Hematopoietic multipotent progenitor cell treated with erythropoietin and hydrocortisone succinate and interleukin-3 and kit ligand, for 4 days (in vitro differentiated cells): ENCODE measurements around the gene ASTN2.

Source experiments
- DNase-seq: peaks from one replicate; pipeline ENCODE4 v3.0.0-alpha.2; 2015

Gene ASTN2

DNA sequence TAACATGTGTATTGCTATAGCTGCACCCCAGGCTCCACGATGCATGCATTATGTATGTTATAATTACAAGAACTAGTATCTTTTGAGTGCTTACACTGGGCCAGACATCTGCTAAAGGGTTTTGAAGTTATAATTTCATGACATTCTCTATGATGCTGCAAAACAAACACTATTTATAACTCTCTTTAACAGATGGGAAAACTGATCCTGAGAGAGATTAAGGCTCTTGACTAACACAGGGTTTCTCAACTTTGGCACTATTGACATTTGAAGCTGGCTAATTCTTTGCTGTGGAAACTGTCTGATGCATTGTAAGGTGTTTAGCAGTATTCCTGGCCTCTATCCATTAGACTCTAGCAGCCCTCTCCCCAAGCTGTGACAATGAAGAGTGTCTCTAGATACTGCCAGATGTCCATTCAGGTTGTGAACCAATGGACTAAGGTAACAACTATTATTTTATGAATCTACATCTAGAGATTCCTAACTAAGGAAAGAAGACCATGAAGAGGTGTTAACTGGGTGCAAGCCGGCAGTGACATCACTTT lies 258.6 kb downstream of the ASTN2 start:
- DNase-seq = no peak

DNA sequence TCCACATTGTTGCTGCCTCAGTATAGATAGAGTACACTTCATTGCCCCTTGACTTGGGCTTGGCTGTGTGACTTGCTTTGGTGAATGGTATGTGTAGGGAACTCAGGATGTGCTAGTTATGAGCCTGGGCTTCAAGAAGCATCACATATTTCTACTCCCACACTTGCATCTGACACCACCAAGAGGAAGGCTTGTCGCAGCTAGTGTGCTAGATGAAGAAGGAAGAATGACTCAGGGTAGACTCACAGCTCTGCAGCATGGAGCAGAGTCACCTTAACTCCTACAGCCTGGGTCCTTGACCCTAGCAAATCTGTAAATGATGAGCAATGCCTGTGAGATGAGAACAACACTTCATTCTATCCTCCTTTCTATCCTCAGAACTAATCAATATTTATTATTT lies 261.8 kb downstream of the ASTN2 start:
- DNase-seq = no peak

DNA sequence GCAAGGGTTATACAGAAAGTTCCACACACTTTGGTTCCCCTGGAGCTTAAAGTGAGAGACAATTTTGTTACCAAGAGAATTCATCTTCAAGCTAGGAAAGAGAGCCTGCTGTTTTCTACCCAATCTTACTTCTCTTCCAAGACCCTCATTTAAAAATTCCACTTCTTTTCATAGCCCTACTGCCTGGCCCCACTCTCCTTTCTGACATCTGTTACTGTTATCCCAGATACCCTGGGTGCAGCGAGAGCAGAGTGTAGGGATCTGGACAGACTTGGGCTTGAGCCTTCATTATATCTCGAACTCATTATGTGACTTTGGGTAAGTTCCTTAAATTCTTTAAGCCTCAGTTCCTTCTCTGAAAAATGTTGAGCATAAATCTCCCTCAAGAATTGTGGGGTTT lies 263.1 kb downstream of the ASTN2 start:
- no peak for DNase-seq

DNA sequence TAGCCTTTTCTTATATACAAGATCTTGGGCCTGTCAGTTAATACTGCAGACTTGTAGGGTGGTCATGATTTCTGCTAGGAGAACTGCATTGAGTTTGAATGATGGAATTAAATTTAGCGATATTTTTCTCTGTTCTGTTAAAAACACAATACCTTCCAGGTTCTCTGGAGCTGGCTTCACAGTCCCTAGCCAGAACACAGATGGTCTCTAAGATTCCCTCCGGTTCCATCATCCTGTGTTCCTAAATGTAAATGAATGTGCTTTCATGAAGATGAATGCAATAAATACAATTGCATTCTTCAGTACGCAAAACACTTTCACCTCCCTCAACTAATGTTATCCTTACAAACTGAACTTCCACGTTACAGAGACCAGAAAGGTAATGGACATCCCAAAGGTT lies 264.9 kb downstream of the ASTN2 start:
- DNase-seq = no peak

DNA sequence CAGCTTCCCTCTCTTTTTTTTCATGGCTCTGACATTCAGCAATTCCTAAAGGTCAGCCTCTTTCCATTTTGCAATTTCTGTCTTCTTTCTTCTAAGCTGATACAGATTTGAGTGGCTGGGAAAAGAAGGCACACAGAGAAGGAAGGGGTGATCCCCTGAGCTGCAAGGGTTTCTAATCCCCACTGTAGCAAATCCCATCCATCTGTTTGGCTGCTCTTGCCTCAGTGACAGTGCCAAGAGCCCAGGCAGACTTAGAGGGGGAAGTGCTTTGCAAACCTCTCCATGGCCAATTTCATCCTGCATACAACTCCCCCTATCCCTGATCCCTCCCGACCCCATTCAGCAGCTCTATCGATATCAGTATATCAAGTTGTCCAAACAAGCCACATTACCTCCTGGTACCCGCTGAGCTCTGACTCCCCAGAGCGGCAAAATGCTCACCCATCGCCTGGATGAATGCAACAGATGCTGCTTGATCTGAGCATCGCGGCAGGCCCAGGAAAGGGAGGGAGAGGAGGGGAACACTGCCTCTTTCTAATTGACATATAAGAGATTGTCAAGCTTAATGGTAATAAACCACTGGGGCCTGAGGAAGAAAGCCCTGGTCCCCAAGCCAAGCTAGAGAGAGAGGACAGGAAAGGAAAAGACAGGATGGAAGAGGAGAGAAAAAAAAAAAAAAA lies 268.9 kb downstream of the ASTN2 start:
- no peak for DNase-seq

DNA sequence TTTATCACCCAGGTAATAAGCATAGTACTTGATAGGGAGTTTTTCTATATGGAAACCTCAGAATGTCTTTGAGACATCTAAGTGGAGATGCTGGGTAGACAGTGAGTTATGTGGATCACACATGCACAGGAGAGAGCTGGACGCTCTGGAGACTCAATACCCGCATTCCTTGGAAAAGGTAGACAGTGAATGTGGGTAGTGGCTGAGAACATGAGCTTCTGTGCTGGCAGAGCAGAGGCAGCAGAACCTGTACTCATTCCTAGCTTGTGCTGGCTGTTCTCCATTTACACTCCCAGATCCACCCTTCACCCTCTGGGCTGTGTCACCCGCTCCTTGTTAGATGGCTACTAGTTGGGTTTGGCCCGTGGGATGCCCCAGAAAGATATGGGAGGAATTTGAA lies 269.8 kb downstream of the ASTN2 start:
- no peak for DNase-seq

DNA sequence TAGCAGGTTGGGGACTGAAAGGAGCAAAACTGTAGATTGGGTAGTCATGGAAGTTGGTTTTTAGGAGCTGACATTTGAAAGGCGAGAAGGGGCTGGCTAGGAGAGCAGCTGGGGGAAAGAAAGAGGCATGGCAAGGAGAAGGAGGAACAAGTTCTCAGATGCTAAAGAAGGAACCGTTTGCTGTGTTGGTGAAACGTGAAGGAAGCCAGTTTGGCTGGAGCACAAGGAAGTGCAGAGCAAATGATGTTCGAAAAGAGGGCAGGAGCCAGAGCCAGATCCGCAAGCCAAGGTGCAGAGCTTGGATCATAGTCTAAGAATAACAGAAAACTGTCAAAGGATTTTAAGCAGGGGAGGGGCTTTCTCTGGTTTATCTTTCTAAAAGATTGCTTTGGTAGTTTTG lies 276.6 kb downstream of the ASTN2 start:
- no peak for DNase-seq

DNA sequence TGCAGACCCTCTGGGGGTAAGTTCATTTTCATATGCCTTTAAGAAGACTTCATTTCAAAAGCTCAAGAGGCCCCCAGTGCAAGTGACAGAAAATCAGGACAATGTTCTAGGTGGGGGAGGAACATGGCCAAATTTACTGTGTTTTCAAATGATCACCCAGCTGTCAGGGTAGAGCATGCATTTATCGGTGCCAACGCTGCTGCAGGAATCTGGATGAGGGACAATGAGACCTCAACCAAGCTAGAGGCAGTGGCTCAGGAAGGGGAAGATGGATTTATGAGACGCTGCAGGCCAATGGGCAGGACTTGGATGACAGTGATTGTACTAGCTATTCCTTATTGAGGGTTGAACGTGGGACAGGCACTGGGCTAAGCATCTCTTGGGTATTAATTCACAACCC lies 278.4 kb downstream of the ASTN2 start:
- no peak for DNase-seq

DNA sequence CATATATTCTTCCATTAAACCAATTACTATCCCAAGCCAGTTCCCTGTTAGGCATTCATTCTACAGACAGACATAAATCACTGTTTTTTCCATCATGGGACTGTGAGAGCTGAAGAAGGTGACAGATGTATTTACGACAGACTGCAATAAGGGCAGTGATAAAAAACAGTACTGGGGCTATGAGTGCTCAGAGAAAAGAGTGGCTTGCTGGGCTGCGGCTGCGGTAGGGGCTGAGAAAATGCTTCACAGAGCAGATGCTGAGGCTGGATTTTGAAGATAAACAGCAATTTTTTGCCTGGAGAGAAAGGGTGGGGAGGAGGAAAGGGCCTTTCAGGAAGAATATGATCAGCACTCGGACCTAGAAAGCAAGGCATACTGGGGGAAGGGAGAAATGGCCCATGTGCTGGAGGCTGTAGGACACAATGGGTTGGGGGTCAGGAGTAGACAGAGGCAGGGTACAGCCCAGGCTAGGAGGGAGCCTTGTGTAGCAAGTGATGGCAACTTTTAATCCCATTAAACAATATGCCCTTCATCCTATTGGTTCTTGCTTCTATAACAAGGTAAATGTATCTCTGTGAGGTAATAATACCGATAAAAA lies 279.3 kb downstream of the ASTN2 start:
- peak; percentile 31 for DNase-seq

DNA sequence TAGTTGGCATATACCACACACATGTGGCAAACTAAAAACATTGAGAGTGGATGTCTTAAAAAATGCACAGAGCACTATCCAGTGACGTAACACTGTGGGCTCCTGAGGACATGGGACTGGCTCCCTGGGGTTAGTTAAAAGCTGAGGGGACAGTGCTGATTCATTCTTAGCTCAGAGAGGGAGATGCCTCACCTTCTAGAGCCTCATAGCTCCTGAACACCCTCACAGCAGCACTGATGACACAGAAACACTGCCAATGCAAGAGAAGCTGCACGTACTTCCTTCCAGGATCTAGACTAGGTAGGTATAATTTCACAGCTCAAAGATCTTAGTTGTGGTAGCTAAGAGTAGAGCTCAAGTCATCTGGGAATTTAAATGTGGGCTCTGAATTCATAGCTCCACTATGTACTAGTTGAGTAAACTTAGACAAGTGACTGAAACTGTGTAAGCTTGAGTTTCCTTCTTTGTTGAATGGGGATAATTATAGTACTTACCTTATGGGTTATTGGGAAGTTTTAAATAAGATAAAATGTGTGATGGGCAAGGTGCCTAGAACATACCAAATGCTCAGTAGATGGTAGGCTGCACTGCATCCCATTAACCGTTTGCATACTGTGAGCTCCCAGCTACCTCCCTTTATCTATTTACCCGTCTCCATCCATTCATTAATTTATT lies 279.9 kb downstream of the ASTN2 start:
- DNase-seq = no peak

DNA sequence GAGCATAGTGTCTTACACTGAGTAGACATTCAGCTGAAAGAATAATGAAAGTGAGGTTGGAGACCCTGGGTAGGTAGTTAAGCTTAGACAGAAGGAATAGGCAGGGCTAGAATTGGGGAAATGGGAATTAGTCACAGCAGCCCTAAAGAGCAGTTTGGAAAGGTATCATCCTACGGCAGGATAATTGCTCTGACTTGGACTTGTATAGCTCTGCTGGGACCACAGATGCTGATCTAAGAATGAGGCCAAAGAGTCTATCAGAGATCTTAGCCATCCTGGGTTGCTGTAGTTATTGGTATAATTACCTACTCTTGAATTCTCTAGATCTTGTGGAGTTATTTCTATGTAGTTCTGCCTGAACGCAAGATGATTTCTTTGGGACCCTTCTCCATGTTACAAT lies 288.0 kb downstream of the ASTN2 start:
- no peak for DNase-seq

DNA sequence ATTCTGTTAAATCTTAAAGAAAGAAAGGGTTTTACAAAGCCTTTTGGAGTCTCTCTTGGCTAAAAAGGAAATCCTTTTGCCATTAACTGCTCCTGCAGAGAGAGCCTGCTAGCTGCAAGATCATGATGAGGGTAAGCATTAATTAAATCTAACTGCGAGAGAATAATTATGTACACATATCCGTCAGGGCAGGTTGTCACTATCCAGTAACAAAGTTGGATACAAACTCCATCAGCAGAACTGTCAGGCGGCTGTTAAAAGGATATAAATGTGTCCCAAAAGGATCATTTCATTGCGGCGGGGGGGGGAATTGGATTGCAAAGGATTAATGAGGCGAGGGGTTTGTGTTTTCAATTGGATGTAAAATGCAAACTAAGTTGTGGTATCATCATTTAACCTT lies 289.3 kb downstream of the ASTN2 start:
- no peak for DNase-seq

DNA sequence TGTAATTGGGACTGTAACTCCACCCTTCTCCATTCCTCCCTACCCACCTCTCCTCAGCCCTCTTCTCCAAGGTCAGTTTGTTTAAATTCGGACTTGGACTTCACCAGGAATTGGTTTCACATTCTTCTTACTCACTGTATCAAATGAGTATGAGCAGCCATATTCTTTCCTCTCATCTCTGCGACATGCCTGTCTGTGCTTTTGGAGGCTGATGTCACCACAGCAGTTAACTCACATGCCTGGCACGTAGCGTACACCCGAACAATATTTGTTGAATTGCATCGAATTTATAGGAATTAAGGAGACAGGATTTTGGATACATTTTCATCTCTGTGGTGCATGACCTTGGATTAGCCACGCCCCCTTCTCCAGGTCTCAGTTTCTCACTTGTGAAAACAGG lies 291.1 kb downstream of the ASTN2 start:
- no peak for DNase-seq

DNA sequence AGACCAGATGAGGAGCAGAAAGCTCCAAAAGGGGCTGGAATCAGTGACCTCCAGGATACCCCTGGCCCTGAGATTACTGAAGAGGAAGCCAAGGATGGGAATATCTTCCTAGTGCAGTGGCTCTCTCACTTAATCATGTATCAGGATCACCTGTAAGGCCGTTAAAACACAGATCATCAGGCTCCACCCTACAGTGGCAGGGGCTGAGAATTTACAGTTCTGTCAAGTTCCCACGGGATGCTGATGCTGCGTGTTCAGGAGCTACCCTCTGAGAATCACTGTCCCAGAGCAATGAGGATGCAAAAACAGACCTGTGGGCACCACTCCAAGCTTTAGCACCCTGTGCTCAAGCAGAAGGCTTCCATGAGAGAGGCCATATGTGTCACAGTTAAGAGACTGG lies 291.9 kb downstream of the ASTN2 start:
- no peak for DNase-seq

DNA sequence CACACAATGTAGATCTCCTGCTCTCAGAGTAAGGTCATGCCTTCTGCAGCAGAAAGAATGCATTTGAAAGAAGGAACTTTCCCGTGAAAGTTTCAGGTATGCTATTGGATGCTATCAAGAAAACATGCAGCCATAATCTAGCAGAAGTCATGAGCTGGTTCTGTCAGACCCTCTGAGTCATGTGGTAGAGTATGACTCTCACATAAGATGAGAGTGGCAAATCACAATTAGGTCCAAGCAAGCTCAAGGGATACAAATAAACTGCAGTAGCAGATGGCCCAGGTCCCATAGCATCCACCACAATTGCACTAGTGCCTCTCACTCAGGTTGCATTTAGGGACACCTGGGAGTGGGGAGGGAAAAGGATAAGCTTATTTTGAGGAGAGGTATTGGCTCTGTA lies 292.8 kb downstream of the ASTN2 start:
- DNase-seq = no peak

DNA sequence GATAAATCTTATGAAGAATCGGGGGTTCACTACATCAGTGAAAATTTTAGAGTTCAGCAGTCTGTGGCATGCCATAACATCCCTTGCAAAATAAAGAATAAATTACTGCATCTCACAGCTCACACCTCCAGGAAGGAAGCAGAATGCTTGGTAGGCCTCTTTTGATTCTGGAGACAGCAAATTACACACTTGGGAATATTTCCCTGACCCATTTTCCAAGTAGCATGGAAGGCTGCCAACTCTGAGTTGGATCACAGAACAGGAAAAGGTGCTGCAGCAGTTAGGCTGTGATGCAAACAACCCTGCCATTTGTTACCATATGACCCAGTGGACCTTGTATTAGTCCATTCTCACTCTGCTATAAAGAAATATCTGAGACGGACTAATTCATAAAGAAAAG lies 293.5 kb downstream of the ASTN2 start:
- no peak for DNase-seq

DNA sequence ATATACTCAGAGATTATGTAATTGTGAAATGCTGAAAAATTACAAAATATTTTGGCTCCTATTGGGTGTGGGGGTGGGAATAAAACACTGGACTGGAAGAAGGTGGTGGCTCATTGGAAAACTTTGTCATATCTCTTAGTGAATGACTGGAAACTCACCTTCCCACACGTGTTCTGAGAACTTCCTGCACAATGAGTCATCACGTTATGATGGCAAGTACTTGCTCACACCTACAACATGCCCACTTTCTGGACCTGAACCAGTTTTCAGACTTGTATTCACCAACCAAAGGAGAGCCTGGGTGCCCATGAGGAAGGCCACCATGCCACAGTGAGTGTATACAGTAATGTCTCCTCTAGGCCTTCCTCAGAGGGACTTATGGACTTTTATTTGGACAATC lies 294.8 kb downstream of the ASTN2 start:
- DNase-seq = no peak

DNA sequence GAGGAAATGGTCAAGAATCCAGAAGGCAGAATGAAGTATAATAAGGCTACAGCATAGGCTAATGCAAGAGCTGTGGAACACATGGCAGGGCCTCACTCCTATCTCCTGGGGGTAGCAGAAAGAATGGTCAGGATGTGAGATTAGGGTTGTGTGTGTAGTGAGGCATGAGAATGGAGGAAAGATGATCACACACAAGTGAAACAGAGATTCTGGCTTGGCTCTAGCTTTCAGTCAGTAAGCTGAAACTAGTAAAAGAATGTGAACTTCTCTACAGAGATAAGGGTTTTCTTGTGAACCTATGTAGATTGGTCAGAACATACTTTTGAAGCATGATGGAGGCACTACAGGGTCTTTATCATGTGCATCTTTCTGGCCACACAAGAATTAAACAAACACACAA lies 298.8 kb downstream of the ASTN2 start:
- no peak for DNase-seq

DNA sequence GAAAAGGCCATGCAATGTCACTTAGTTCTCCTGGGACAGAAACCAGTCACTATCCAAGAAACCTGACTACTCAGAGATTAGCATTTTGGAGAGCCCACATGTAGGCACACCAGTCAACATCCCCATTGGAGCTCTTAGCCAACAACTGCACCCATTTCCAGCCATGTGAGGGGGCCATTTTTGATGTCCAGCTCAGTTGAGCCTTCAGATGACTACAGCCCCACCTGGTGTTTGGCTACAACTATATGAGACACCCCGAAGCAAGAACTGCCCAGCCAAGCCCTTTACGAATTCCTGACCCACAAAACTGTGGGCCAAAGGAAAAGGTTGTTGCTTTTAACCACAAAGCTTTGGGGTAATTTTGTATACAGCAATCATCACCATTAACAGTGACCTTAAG lies 300.1 kb downstream of the ASTN2 start:
- DNase-seq = no peak

DNA sequence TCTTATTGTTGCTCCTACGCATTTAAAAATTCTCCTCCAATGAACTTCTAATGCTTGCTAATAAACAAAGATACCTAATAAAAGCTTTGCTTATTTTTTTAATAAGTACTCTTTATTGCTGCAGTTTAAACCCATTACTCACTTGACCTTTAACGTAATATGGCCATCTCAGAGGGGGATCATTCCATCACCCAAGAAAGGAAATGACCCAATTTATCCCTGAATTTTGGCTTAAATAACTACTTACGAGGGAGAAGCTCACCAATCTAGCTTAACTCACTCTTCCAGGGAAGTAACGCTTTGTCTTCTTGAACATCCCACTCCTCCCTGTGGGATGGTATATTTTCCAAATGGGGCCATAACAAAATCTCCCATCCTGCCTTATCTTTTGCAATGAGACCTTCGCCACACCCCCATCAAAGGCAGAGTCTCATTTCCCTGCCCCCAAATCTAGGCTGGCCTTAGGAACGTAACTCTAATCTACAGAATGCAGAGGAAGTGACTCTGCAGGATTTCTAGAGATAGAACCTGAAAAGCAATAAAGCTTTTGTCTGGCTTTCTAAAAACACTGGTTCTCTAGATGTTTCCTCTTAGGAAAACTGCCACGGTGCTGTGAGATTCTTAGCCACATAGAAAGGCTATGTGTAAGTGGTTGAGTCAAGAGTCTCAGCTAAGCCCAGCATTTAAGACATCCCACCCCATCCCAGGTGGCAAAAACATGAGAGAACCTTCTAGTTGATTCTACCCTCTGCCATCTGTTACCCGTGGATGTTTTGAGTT lies 310.0 kb downstream of the ASTN2 start:
- DNase-seq = peak; percentile 60

DNA sequence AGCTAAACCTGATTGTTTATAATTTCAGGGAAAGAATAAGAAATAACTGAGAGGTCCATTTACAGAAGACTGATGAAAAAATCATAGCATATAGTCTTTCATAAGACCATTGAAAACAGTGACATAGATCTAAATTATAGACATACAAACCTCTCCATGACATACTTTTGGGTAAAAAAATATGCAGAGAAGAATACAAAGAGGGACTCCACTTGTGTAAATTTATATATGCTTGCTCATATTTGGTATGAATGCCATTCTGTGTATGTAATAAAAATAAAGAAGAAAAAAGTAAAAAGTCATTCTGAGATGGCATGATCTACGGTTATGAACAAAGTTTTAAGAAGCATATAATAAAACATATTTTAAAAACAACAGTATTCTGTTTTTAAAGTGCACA lies 310.7 kb downstream of the ASTN2 start:
- no peak for DNase-seq

DNA sequence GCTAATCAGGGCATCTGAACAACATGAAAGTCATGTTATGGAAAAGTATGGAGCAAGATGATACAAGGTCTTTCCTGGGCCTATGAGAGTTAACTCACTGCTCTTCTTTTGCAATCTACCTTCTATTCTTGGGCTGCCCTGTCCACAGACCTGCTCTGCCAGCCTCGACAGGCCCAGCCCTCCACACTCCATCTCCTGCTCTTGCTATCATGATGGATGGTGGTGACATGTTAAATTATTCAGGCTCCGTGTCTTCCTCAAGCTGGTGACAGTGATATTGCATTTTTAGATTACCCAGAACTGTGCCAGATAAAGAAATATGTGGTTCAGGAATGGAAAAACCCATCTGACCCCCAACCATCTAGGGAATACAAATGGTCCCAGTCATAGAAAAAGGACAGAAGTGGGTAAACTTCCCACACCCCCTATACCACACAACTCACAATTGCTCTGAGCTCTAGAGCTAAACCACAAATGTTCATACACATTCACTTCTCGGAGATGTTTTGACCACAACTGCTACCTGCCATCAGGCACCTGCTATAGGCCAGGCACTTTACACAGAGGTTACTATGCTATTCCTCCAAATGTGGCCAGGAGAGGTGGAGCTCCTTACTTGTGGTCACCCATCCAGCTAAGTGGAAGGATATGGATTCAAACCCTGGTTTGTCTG lies 311.3 kb downstream of the ASTN2 start:
- DNase-seq = peak; percentile 1

DNA sequence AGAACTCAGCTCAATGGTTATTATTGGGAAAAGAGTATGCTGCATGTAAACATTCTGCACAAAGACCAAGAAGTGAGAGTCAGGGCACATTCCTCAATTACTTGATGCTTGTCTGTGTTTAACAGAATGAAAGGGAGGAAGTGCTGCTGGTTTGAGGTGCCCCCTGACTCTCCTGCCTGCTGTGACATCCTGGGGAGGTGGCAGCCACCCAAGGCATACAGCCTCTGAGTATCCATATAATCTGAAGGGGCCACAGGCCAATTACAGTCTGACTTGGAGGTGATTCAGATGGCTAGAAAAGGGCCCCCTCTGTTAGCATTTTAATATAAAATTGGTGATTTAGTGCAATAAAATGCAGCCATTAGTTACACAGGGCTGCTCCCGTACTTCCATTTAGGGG lies 313.8 kb downstream of the ASTN2 start:
- no peak for DNase-seq
